Activated T-cell treated with anti-CD3 and anti-CD28 coated beads, Interleukin-2, amount 50 U/mL, for 72 hours (primary cell): ENCODE measurements around the gene ZBED4. TPM values are rescaled to one million over a fixed set of nuclear protein-coding genes. Genes with fewer than 3 reads are reported as not detected.
"Not testable (repeated sequence)": the region's sequence is repeated elsewhere in the genome, so short reads cannot be mapped to it uniquely, and the experiment has no call there.

Source experiments
- ATAC-seq, 2 donors: fragments of 150-1000 bp; cut with Tn5 transposase; replicated peaks in 1 of 2; 2 replicates each; pipeline ENCODE4 v1.10.0; 2021; ENCODE audit warnings: moderate library complexity in 2 of 2, mild to moderate bottlenecking in 1 of 2
- DNase-seq, 2 donors: peaks; one replicate each; pipeline ENCODE4 v3.0.0; 2021 to 2022; ENCODE audit warnings: mixed read lengths in 1 of 2
- H3K27ac Mint-ChIP-seq: one replicate; pipeline ENCODE4 v1.8.0; 2022; ENCODE audit warnings: mild to moderate bottlenecking, moderate library complexity, mixed read lengths
- H3K27me3 Mint-ChIP-seq: one replicate; pipeline ENCODE4 v1.8.0; 2022; ENCODE audit warnings: low read depth, mixed read lengths
- H3K36me3 Mint-ChIP-seq, 2 donors: one replicate each; pipeline ENCODE4 v1.8.0; 2022; ENCODE audit warnings: mixed read lengths in 2 of 2, mild to moderate bottlenecking in 1 of 2; ENCODE audit not compliant: insufficient read depth in 2 of 2
- H3K4me1 Mint-ChIP-seq: one replicate; pipeline ENCODE4 v1.8.0; 2022; ENCODE audit warnings: low read depth, mixed read lengths
- H3K4me3 Mint-ChIP-seq, 2 donors: one replicate each; pipeline ENCODE4 v1.8.0; 2022; ENCODE audit warnings: mild to moderate bottlenecking in 2 of 2, mixed read lengths in 2 of 2, moderate library complexity in 2 of 2
- H3K9me3 Mint-ChIP-seq, 2 donors: one replicate each; pipeline ENCODE4 v1.8.0; 2022; ENCODE audit warnings: mixed read lengths in 2 of 2
- total RNA-seq, 2 donors: library from RNA; stranded (reverse); gene quantifications; one replicate each; pipeline ENCODE4 v1.2.3, GENCODE V29; 2022

ZBED4 gene
- total RNA-seq, 2 donors from 2014 or later = 22.3 to 23.6 TPM

DNA sequence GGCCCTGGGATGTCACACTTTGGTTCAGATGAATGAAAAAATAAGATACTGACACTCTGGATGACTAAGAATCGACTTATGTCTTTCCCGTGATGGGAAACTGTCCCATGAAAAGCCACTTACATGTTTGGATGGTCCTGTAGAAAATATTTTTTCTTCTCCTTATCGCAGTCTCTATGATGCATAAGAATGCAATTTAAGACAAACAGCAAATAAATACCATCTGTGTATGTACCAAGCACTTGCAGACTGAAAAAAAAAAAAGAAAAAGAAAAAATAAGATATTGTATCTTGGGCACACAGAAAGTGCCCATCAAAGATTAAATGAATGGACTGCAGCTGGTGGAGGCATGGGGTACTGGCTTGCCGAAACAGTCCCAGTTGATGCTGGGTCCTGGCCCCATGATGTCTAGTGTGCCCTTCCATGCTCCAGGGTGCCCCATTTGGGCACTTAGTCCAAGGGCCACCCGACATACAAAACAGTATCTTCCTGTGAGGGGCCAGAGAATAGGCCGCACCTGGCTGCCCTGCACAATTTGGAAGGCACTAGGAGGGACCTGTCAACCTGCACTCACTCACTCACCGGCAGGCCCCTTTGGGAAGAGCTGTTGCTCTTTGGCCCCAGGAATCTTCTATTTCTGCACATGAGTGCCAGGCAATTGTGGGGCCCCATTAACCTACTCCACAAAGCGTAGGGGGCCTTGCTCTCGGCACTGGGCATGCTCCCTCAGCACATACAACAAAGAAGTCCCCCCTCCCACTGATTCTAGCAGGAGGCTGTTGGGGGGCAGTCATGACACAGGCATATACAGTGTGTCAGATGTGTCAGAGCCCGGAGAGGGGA lies 2.5 kb upstream of the ZBED4 start:
- H3K27me3 Mint-ChIP-seq = peaks cover 38% of the 10 kb centered on the region
- H3K4me3 Mint-ChIP-seq = peak overlapping the region; percentile 62 to 69
- H3K27ac Mint-ChIP-seq = no peak overlapping the region
- no peak for ATAC-seq
- H3K36me3 Mint-ChIP-seq = no peaks in the 10 kb centered on the region
- H3K9me3 Mint-ChIP-seq = no peaks in the 10 kb centered on the region
- DNase-seq = no peak
- peaks cover 25% of the 10 kb centered on the region for H3K4me1 Mint-ChIP-seq

DNA sequence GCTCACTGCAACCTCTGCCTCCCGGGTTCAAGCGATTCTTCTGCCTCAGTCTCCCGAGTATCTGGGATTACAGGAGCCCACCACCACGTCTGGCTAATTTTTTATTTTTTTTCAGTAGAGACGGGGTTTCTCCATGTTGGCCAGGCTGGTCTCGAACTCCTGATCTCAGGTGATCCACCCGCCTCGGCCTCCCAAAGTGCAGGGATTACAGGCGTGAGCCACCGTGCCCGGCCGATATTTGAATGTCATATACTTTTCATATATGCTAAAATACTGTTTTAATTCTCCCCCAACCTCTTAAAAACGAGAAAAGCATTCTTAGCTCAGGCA lies 1.1 kb upstream of the ZBED4 start:
- peaks cover 28% of the 10 kb centered on the region for H3K27me3 Mint-ChIP-seq
- peak overlapping the region; percentile 70 to 79 for H3K4me3 Mint-ChIP-seq
- not testable (repeated sequence) for H3K27ac Mint-ChIP-seq, ATAC-seq, DNase-seq, H3K36me3 Mint-ChIP-seq, H3K9me3 Mint-ChIP-seq
- H3K4me1 Mint-ChIP-seq = peaks cover 34% of the 10 kb centered on the region

DNA sequence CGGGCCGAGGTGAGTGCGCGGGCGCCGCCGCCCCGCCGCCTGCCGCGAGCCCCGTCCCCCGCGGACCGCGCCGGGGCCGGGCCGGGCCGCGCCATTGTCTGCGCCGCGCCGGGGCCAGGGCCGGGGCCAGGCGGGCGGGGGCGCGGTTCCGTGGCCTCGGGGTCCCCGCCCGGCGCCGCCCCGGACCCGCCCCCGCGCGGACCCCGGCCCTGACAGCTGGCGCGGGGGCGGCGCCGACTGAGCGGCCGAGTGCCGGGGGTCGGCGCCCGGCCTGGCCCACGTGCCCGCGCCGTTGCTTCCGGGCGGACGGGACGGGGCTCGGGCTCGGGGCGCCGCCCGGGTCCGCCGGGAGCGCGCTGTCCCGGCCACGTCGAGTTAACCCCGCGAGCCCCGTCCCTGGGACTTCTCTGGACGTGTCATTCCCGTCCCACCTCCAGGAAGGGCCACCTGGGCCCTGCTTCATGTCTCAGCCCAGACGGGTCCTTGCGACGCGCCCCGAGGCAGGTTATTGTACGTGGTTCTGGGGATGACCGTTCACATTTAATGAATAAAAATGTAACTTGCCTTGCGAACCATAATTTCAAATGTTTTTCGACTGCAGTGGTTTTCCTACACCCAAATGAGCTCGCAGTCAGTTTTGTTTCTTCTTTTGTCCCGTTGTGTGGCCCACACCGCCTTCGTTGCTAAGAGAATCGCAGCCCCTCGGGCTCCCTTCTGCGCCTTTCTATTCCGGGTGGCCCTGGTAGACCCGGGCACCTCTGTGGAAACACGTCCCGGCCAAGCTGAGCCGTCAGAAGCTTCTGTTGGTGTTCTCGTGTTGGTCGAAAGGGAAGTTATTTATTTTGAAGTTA lies 562 bp downstream of the ZBED4 start:
- peaks cover 22% of the 10 kb centered on the region for H3K27me3 Mint-ChIP-seq
- peaks cover 47% of the 10 kb centered on the region for H3K4me1 Mint-ChIP-seq
- peak; percentile 23 to 40 for ATAC-seq
- peak; percentile 27 to 31 for DNase-seq
- H3K36me3 Mint-ChIP-seq = peaks cover 0 to 1% of the 10 kb centered on the region in 2 donors
- H3K27ac Mint-ChIP-seq = peak overlapping the region; percentile 97
- H3K4me3 Mint-ChIP-seq = peak overlapping the region; percentile 89 to 99
- H3K9me3 Mint-ChIP-seq = no peaks in the 10 kb centered on the region

DNA sequence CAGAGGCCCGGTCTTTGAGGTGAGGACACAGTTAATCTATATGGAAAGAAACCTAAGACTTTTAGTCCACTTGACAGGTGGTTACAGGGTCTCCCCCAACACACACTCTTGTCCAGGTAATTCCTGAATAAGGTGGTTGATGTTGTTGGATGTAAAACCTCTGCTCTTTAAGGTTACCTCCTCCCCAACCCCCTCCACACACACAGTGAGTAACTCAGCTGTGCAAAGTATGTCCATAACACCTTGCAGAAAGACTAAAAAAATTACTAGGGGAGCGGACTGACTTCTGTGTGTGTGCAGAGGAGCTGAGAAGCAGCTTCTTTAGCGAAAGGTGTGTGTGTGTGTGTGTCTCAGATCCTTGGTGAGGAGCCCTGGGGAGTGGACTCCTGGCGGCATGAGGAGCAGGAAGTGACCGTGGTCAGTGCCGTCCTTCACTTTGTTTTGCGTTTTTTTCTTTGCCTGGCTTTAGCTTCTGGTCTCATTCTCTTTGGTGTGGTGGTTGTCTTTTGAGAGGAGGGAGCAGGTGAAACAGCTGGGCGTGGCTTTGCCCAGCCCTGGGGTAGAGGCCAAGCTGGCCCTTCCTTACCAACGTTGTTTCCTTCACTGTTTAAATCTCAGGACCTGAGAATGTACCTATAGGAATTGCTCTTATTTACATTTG lies 1.7 kb downstream of the ZBED4 start:
- ATAC-seq (no peak), DNase-seq (no peak)
- Mint-ChIP-seq H3K27me3 (peaks cover 16% of the 10 kb centered on the region), H3K27ac (peak overlapping the region; percentile 97), H3K9me3 (no peaks in the 10 kb centered on the region), H3K4me1 (peaks cover 48% of the 10 kb centered on the region), H3K4me3 (peak overlapping the region; percentile 89 to 99), H3K36me3 (peaks cover 0 to 1% of the 10 kb centered on the region in 2 donors)

DNA sequence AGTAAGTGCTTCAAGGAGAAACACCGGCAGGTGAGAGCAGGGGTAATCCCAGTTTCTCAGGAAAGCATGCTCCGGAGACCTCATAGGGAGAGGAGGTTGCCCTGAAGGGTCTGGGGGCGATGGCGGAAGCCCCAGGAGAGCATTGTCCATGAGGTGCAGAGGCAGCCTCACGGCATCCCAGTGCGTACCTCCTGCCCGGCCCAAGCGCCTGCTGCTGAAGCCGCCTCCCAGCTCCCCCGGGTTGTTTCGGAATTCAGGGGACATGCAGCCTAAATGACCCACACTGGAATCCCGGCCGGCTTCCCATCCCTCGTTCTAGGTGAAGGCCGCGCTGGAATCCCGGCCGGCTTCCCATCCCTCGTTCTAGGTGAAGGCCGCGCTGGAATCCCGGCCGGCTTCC lies 2.7 kb downstream of the ZBED4 start:
- no peak for DNase-seq
- peaks cover 0 to 1% of the 10 kb centered on the region in 2 donors for H3K36me3 Mint-ChIP-seq
- H3K4me3 Mint-ChIP-seq = peak overlapping the region; percentile 89 to 99
- no peaks in the 10 kb centered on the region for H3K9me3 Mint-ChIP-seq
- ATAC-seq = no peak
- H3K27me3 Mint-ChIP-seq = peaks cover 6% of the 10 kb centered on the region
- H3K4me1 Mint-ChIP-seq = peaks cover 47% of the 10 kb centered on the region
- H3K27ac Mint-ChIP-seq = no peak overlapping the region

DNA sequence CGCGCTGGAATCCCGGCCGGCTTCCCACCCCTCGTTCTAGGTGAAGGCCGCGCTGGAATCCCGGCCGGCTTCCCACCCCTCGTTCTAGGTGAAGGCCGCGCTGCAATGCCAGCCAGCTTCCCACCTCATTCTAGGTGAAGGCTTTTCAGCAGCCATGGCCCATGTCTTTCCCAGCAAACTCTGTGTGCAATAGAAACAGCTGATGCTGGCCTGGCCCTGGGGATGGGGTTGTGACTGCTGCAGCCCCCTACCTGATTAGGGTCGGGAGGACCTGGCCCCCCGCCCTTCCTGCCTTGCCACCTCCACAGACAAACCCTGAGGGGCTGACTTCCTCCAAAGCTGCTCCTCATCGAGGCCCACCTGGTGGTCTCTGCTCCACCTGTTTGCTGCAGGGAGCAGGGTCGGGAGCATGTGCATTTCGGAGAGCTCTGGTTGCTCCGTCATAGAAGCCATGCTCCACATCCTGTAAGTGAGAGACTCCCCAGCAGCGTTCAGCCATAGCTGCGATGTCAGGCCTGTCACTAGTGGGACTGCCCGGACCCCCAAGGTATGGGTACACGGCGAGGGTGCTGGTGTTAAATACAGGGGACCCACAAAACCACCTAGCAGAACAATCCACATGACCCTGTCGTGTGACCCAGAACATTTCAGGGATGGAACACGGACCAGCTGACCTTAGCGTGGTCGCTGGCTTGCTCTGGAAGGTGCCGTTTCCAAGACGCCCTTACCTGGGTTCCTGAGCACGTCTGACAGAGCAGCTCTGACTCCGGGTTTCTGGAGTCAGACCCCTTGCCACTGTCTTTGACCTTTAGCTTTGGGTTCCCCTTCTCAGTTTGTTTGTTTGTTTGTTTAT lies 3.3 kb downstream of the ZBED4 start:
- DNase-seq (no peak), ATAC-seq (no peak)
- no peak overlapping the region for H3K4me3 Mint-ChIP-seq
- H3K27me3 Mint-ChIP-seq = no peaks in the 10 kb centered on the region
- H3K27ac Mint-ChIP-seq = no peak overlapping the region
- H3K36me3 Mint-ChIP-seq = peaks cover 0 to 1% of the 10 kb centered on the region in 2 donors
- H3K9me3 Mint-ChIP-seq = no peaks in the 10 kb centered on the region
- H3K4me1 Mint-ChIP-seq = peaks cover 53% of the 10 kb centered on the region

DNA sequence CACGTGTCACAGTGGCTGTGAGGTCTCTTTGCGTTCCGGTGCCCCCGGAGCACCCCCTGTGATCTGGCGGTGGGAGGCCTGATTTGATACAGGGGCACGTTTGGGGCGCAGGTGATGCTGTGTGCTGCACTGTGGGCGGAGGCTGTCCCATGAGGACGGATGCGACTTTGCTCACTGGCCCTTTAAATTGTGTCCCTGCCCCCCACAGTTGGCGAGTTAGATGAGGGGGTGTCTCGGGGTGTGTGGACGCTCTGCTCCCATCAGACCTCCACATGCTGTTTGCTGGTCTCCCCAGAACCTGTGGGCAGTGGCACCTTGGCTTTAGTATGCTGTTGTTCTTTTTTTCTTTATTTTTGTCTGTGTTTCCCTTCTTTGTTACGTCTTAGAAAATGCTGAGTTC lies 5.2 kb downstream of the ZBED4 start:
- H3K36me3 Mint-ChIP-seq = peaks cover 0 to 1% of the 10 kb centered on the region in 2 donors
- no peak for ATAC-seq
- DNase-seq = no peak
- H3K9me3 Mint-ChIP-seq = no peaks in the 10 kb centered on the region
- H3K27me3 Mint-ChIP-seq = no peaks in the 10 kb centered on the region
- H3K4me1 Mint-ChIP-seq = peaks cover 69% of the 10 kb centered on the region
- H3K4me3 Mint-ChIP-seq = no peak overlapping the region
- no peak overlapping the region for H3K27ac Mint-ChIP-seq

DNA sequence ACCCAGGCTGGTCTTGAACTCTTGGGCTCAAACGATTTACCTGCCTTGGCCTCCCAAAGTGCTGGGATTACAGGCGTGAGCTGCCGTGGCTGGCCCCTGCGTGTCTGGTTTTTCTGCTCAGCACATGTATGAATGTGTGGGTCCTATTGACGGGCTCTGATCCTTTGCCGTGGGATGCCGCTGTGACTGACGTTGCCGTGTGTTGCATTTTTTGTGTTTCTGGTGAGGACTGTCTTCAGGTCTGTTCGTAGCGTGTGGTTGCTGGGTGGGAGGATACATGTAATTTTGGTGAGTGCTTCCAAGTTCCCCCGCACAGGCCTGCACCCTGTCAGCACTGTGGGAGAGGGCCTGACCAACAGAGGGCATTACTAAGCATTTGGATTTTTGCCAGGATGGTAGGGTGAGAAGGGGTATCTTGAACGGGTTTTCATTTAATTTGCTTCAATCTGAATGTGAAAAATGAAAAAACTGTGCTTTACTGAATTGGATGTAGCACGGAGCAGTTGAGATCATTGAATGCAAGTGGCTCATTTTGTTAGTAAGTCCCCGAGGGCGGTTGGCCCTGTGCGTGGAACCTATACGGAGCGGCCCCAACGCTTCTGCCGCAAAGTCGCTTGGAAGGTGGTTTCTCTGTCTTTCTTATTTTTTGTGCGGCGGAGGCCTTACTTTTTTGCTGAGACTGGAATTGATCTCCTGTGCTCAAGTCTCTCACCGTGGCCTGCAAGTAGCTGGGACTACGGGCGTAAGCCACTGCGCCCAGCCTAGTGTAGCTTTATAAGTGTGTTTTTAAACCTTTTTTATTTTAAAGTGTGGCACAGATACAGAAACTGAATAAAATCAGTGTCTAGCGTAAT lies 8.2 kb downstream of the ZBED4 start:
- ATAC-seq (no peak), DNase-seq (no peak)
- H3K4me3 Mint-ChIP-seq = no peak overlapping the region
- no peak overlapping the region for H3K27ac Mint-ChIP-seq
- H3K36me3 Mint-ChIP-seq = peaks cover 13 to 18% of the 10 kb centered on the region in 2 donors
- peaks cover 65% of the 10 kb centered on the region for H3K4me1 Mint-ChIP-seq
- no peaks in the 10 kb centered on the region for H3K27me3 Mint-ChIP-seq
- peaks cover 4 to 5% of the 10 kb centered on the region in 2 donors for H3K9me3 Mint-ChIP-seq

DNA sequence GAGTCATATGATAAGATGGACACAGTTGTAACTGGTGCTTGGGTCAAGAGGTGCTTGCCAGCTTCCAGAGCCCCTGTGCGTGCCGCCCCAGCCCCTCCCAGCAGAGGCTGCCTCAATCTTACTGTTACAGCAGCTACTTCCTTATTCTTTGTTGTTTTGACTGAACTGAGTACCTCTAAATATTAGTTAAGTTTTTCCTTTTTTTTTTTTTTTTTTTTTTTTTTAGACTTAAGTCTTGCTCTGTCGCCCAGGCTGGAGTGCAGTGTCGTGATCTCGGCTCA lies 8.8 kb downstream of the ZBED4 start:
- H3K36me3 Mint-ChIP-seq = peaks cover 15 to 24% of the 10 kb centered on the region in 2 donors
- no peak for DNase-seq
- H3K4me3 Mint-ChIP-seq = no peak overlapping the region
- peaks cover 5% of the 10 kb centered on the region in 2 donors for H3K9me3 Mint-ChIP-seq
- H3K27me3 Mint-ChIP-seq = no peaks in the 10 kb centered on the region
- no peak for ATAC-seq
- peaks cover 65% of the 10 kb centered on the region for H3K4me1 Mint-ChIP-seq
- no peak overlapping the region for H3K27ac Mint-ChIP-seq

DNA sequence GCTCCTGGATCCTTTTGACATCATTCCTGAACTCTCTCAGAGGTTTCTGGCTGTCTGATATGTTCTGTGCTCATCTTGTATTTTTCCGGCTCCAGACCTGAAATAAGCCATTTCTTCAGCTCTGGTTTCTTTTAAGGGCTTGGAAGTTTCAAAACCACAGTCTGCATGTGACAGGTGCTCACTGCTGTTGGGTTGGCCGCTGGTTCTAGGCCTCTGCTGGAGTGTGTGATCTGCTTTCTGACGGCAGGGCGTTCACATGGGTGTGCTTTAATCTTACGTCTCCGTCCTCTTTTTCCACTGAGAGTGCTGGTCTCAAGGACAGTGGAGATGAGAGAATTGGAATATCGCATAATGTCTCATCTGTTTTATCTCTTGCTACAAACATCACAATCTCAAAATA lies 10.3 kb downstream of the ZBED4 start:
- peaks cover 68% of the 10 kb centered on the region for H3K4me1 Mint-ChIP-seq

DNA sequence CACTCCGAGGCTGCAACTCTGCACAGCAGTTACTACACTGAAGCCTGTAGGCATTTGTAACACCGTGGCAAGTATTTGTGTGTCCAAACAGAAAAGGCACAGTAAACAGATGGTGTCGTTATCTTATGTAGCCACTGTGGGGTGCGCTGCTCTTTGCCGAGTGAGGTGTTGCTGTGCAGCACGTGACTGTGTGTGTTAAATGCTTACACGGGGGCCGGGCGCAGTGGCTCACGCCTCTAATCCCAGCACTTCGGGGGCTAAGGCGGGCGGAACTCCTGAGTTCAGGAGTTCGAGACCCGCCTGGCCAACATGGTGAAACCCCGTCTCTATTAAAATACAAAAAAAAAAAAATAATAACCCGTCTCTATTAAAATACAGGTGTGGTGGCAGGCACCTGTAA lies 11.5 kb downstream of the ZBED4 start:
- Mint-ChIP-seq H3K9me3 (peaks cover 11 to 13% of the 10 kb centered on the region in 2 donors), H3K27me3 (no peaks in the 10 kb centered on the region), H3K4me3 (no peak overlapping the region), H3K4me1 (peaks cover 76% of the 10 kb centered on the region), H3K27ac (no peak overlapping the region), H3K36me3 (peaks cover 25 to 49% of the 10 kb centered on the region in 2 donors)
- DNase-seq (no peak), ATAC-seq (no peak)

More for the DNA sequence above, 10.3 kb downstream of the ZBED4 start:
- ATAC-seq = no peak
- DNase-seq = no peak
- H3K9me3 Mint-ChIP-seq = peaks cover 5% of the 10 kb centered on the region in 2 donors
- no peaks in the 10 kb centered on the region for H3K27me3 Mint-ChIP-seq
- H3K36me3 Mint-ChIP-seq = peaks cover 16 to 36% of the 10 kb centered on the region in 2 donors
- H3K4me3 Mint-ChIP-seq = no peak overlapping the region
- peak overlapping the region; percentile 26 for H3K27ac Mint-ChIP-seq

DNA sequence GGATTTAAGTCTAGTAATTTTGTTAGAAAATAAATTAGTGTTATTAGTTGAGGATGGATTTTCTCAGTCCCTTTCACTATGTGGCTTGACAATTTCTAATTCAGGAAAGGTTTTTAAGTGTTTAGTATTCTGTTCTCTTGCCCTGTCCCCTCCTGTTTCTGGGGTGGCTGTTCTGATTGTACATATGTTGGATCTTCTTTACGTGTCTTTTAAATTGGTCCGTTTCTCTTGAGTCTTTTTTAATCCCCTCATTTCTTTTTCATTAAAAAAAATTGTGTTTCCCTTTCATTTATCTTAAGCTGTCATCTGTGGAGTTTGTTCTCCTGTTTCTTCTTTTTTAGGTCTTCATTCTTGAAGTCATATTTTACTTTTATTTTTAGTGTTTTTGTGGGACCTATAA lies 12.5 kb downstream of the ZBED4 start:
- DNase-seq (no peak), ATAC-seq (no peak)
- Mint-ChIP-seq H3K4me1 (peaks cover 79% of the 10 kb centered on the region), H3K4me3 (no peak overlapping the region), H3K27ac (no peak overlapping the region), H3K27me3 (no peaks in the 10 kb centered on the region), H3K9me3 (peaks cover 11 to 13% of the 10 kb centered on the region in 2 donors), H3K36me3 (peaks cover 29 to 54% of the 10 kb centered on the region in 2 donors)
